Tibial nerve (tissue), 4 donors: Measurements from ENCODE around the gene GALK1. TPM values are rescaled to one million over a fixed set of nuclear protein-coding genes. Genes with fewer than 3 reads are reported as not detected.
A peak's percentile ranks its signal among the peaks of the same experiment; 100 is the strongest.

Source experiments
- DNase-seq, 2 donors: peaks; one replicate each; pipeline ENCODE4 v3.0.0-alpha.2; 2019; ENCODE audit warnings: low spot score in 2 of 2
- H3K27ac ChIP-seq, 4 donors: fragments of 200-600 bp; sonication (generic) in 3 of 4; one replicate each; pipeline ENCODE4 v1.5.1; 2017 to 2019; ENCODE audit warnings: mild to moderate bottlenecking in 1 of 4
- H3K27me3 ChIP-seq, 2 donors: fragments of 200-600 bp; sonication (generic) in 1 of 2; one replicate each; pipeline versions ENCODE4 v1.5.1 to v1.6.0; 2017 to 2019
- H3K36me3 ChIP-seq, 3 donors: fragments of 200-600 bp; sonication (generic); one replicate each; pipeline ENCODE4 v1.5.1; 2018 to 2019
- H3K4me1 ChIP-seq, 4 donors: fragments of 200-600 bp; sonication (generic) in 3 of 4; one replicate each; pipeline ENCODE4 v1.5.1; 2017 to 2019
- H3K4me3 ChIP-seq, 4 donors: fragments of 200-600 bp; sonication (generic) in 3 of 4; one replicate each; pipeline ENCODE4 v1.5.1; 2017 to 2019; ENCODE audit warnings: mild to moderate bottlenecking in 1 of 4, moderate library complexity in 1 of 4
- H3K9me3 ChIP-seq, 4 donors: fragments of 200-600 bp; sonication (generic) in 3 of 4; one replicate each; pipeline ENCODE4 v1.5.1; 2017 to 2019
- CTCF ChIP-seq, 5 experiments: fragments of 200-600 bp in 3 of 5; fragments of 450-650 bp in 2 of 5; sonication (generic) in 3 of 5; IDR thresholded peaks; one replicate each; pipeline ENCODE4 v1.5.1; 2016 to 2019; ENCODE audit warnings: antibody characterized with exemption in 5 of 5, mild to moderate bottlenecking in 3 of 5, moderate library complexity in 2 of 5
- EP300 ChIP-seq, 2 donors: sonication (generic); formaldehyde crosslinking; IDR thresholded peaks; one replicate each; pipeline ENCODE4 v1.6.1; 2017; ENCODE audit warnings: antibody characterized with exemption in 2 of 2, mild to moderate bottlenecking in 1 of 2
- POLR2A ChIP-seq, 2 donors: fragments of 450-650 bp; IDR thresholded peaks; one replicate each; pipeline ENCODE4 v1.6.1; 2017; ENCODE audit warnings: antibody characterized with exemption in 2 of 2, mild to moderate bottlenecking in 2 of 2, moderate library complexity in 2 of 2
- WGBS, 2 donors: methylation state at CpG; one replicate each; pipeline ENCODE4 v1.1.5; 2018; 5-methylcytosine and 5-hydroxymethylcytosine counted together
- total RNA-seq, 4 donors: library from RNA; depleted of rRNA; stranded (reverse); fragments of >200 nt; gene quantifications; one replicate each; pipeline ENCODE4 v1.1.0, GENCODE V29; 2016

Gene GALK1
- total RNA-seq, 4 donors from 2014 or later = 54.5 to 57.5 (median 55.6) TPM

- Histone ChIP-seq H3K27ac (peak overlapping the region in 2 of 4 donors; percentile 25 to 52), H3K9me3 (no peaks in the 10 kb centered on the region), H3K36me3 (peaks cover 2 to 92% (median 15%) of the 10 kb centered on the region in 3 donors), H3K4me1 (peaks cover 0 to 32% (median 4%) of the 10 kb centered on the region in 4 donors), H3K27me3 (no peaks in the 10 kb centered on the region), H3K4me3 (no peak overlapping the region)
- WGBS, 2 donors = 72 to 76% methylated on average over 4 of the region's 4 CpGs
- TF ChIP-seq EP300 (IDR thresholded peaks at IDR 0.05) = no peak
- TF ChIP-seq POLR2A (IDR thresholded peaks at IDR 0.05) = no peak
- TF ChIP-seq CTCF (IDR thresholded peaks at IDR 0.05) = no peak
- DNase-seq = no peak
These were observed 30.2 kb downstream of the GALK1 start for GRCh38 chr17:75734674-75735294.

GRCh38 chr17:75733471-75733870, 31.5 kb downstream of the GALK1 start:
- no peaks in the 10 kb centered on the region for H3K27me3 ChIP-seq
- H3K9me3 ChIP-seq = no peaks in the 10 kb centered on the region
- peak overlapping the region in 1 of 4 donors; percentile 8 for H3K27ac ChIP-seq
- H3K4me3 ChIP-seq = no peak overlapping the region
- DNase-seq = no peak
- TF ChIP-seq CTCF (IDR thresholded peaks at IDR 0.05) = no peak
- no peak for TF ChIP-seq EP300 (IDR thresholded peaks at IDR 0.05)
- no peak for TF ChIP-seq POLR2A (IDR thresholded peaks at IDR 0.05)
- peaks cover 0 to 30% (median 4%) of the 10 kb centered on the region in 4 donors for H3K4me1 ChIP-seq
- peaks cover 2 to 93% (median 23%) of the 10 kb centered on the region in 3 donors for H3K36me3 ChIP-seq
- 91% methylated on average over 18 of the region's 18 CpGs for WGBS, 2 donors

GRCh38 chr17:75731716-75732498, 33.1 kb downstream of the GALK1 start:
- TF ChIP-seq EP300 (IDR thresholded peaks at IDR 0.05) (no peak), CTCF (IDR thresholded peaks at IDR 0.05) (no peak), POLR2A (IDR thresholded peaks at IDR 0.05) (no peak)
- Histone ChIP-seq H3K27ac (peak overlapping the region in 1 of 4 donors; percentile 20), H3K9me3 (no peaks in the 10 kb centered on the region), H3K4me1 (peaks cover 0 to 15% (median 0%) of the 10 kb centered on the region in 4 donors), H3K4me3 (no peak overlapping the region), H3K36me3 (peaks cover 2 to 93% (median 20%) of the 10 kb centered on the region in 3 donors), H3K27me3 (no peaks in the 10 kb centered on the region)
- DNase-seq = no peak
- WGBS, 2 donors = 88 to 96% methylated on average over 30 of the region's 31 CpGs

- Histone ChIP-seq H3K27ac (peak overlapping the region in 3 of 4 donors; percentile 7 to 50 (median 20)), H3K4me3 (no peak overlapping the region), H3K36me3 (peaks cover 5 to 93% (median 19%) of the 10 kb centered on the region in 3 donors), H3K27me3 (no peaks in the 10 kb centered on the region), H3K9me3 (no peaks in the 10 kb centered on the region), H3K4me1 (peaks cover 0 to 10% (median 0%) of the 10 kb centered on the region in 4 donors)
- WGBS, 2 donors = 84 to 85% methylated on average over 19 to 26 of the region's 26 CpGs
- no peak for DNase-seq
- TF ChIP-seq CTCF (IDR thresholded peaks at IDR 0.05) (no peak), EP300 (IDR thresholded peaks at IDR 0.05) (no peak), POLR2A (IDR thresholded peaks at IDR 0.05) (no peak)
These were observed 33.8 kb downstream of the GALK1 start for GRCh38 chr17:75731086-75731715.
